HCT116 (cell line): ENCODE measurements around the gene ANKRD37.

Experiments used
- ATF3 ChIP-seq: IDR thresholded peaks from 2 replicates; pipeline ENCODE4 v1.6.1; 2012
- CBX3 ChIP-seq: IDR thresholded peaks from 2 replicates; pipeline ENCODE4 v1.6.1; 2012; ENCODE audit warnings: low read depth
- CTCF ChIP-seq, 3 experiments: fragments of 200-600 bp in 1 of 3; sonication (generic) in 1 of 3; IDR thresholded peaks in 2 of 3; conservative IDR thresholded peaks in 1 of 3; 2 replicates each; pipeline ENCODE4 v1.5.1; 2012 to 2017; ENCODE audit warnings: low read depth in 2 of 3, low read length in 2 of 3, antibody characterized with exemption in 1 of 3, borderline replicate concordance in 1 of 3, control low read depth in 1 of 3, mild to moderate bottlenecking in 1 of 3, mixed read lengths in 1 of 3, mixed run types in 1 of 3, moderate library complexity in 1 of 3; ENCODE audit not compliant: insufficient read depth in 1 of 3
- JUND ChIP-seq: IDR thresholded peaks from 2 replicates; pipeline ENCODE4 v1.6.1; 2012
- MAX ChIP-seq: IDR thresholded peaks from 2 replicates; pipeline ENCODE4 v1.6.1; 2012
- POLR2A ChIP-seq: IDR thresholded peaks from 2 replicates; pipeline ENCODE4 v1.7.0; 2011; ENCODE audit warnings: borderline replicate concordance; ENCODE audit not compliant: insufficient read depth, insufficient read length; ENCODE audit errors: extremely low read depth
- POLR2AphosphoS5 ChIP-seq: IDR thresholded peaks from 2 replicates; pipeline ENCODE4 v1.6.1; 2011; ENCODE audit warnings: mild to moderate bottlenecking, low read depth, low read length, moderate library complexity
- ZNF274 ChIP-seq: fragments of 200-500 bp; sonication (Bioruptor generic); IDR thresholded peaks from 2 replicates; pipeline ENCODE4 v1.6.1; 2014; ENCODE audit warnings: mild to moderate bottlenecking, low read depth, low read length, inconsistent platforms

GRCh38 chr4:185411849-185412248 lies 15.2 kb downstream of the ANKRD37 start:
- TF ChIP-seq JUND (no peak), ZNF274 (no peak), CTCF (IDR thresholded peaks at IDR 0.05 in 2 of 3, conservative IDR thresholded peaks at IDR 0.05 in 1 of 3; ENCODE audit: borderline replicate concordance in 1 of 3, insufficient read depth in 1 of 3, low read depth in 2 of 3, low read length in 2 of 3) (no peak), POLR2A (no peak), POLR2AphosphoS5 (no peak), ATF3 (no peak), MAX (no peak), CBX3 (no peak)
